ENCODE measurements around the gene NFIX.

NFIX gene

DNA sequence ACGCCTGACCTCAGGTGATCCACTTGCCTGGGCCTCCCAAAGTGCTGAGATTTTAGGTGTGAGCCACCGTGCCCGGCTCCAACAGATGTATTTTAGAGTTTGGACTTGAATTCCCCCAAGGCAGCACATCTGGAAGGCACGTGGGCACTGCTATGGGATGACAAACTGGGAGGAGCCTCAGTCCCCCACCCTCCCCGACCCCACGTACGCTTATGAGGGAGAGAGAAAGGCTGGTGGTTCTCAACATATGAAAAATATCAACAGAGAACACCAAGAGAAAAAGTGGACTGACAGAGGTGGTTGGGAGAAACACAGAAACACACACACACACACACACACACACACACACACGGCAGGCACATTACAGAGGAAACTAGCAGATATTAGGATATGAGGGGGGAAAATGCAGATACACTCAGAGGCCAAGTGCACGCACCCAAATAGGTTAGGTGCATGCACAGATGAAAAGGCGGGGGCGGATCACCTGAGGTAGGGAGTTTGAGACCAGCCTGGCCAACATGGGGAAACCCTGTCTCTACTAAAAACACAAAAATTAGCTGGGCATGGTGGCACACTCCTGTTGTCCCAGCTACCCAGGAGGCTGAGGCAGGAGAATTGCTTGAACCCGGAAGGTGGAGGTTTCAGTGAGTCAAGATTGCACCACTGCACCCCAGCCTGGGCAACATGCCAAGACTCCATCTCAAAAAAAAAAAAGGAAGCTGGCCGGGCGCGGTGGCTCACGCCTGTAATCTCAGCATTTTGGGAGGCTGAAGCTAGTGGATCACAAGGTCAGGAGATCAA, 151.7 kb downstream of the NFIX start:
- DNase-seq (ENCODE audit: low read depth in 2 of 2, low spot score in 1 of 2), result no peak

All from stimulated activated CD8-positive, alpha-beta memory T cell treated with anti-CD3 and anti-CD28 coated beads, Interleukin-4, amount 100 ng/mL, for 4 hours (primary cell).